Measurements from ENCODE around the gene TMEM176A.

Gene TMEM176A

DNA sequence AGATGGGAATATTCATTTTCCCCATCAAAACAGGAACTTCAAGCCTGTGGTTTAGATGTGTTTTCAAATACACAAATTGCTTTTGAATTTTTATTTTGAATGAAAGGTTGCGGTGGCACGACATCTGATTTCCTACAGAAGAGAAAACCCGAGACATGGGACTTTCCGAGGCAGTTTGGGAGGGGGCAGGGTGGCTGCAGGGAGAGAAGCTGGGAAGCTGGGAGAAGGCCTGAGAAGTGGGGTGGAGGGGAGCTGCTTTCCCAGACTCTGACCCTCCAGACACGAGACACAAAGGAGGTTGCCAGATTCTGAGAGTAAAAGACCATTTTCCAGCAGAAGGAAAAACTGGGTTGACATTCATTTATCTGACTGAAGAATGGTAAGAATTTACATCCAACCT lies 19.6 kb downstream of the TMEM176A start:
- DNase-seq, result no peak

DNA sequence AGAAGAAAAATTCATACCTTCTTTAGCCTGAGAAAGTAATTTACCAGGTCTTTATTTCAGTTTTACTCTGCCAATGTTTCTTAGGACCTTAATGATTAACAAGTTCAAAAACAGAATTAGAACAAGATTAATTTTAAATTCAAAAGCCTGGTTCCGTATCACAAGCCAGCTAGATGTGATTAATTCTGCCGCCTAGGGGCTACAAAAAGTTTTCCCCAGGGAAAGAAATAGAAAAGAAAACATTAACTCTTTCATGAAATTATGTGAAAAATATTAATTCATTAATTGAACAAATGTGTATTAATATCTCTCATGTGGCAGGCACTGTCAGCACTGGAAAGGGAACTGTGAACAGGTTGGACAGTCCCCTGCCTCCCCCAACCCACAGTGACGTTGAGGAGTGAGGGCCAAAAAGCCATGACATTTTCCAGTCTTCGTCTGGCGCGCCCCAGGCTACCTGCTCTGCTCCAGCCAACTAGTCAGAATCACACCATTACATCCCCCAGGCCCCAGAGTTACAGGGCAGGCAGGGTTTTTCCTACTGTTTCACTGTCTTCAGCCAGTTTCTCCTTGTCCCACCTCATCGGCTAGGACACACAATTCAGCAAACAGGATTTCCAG lies 20.1 kb downstream of the TMEM176A start:
- no peak for DNase-seq

DNA sequence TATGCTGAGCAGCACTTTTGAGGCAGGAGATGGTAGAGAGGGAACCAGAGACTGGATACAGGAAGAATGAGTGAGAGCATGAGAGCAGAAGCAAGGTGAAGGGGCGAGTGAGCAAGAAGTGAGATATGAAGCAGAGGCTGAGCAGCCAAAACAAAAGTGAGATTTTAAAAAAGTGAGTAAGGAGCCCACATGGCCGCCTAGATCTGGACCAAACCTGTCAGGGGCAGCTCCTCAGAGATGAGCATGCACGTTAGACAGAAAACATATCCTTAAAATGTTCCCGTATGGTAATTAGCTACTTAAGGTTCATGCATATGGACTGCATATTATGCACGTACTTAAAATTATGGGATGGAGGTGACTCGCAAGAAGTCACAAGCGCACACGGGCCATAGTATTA lies 22.5 kb downstream of the TMEM176A start:
- no peak for DNase-seq

DNA sequence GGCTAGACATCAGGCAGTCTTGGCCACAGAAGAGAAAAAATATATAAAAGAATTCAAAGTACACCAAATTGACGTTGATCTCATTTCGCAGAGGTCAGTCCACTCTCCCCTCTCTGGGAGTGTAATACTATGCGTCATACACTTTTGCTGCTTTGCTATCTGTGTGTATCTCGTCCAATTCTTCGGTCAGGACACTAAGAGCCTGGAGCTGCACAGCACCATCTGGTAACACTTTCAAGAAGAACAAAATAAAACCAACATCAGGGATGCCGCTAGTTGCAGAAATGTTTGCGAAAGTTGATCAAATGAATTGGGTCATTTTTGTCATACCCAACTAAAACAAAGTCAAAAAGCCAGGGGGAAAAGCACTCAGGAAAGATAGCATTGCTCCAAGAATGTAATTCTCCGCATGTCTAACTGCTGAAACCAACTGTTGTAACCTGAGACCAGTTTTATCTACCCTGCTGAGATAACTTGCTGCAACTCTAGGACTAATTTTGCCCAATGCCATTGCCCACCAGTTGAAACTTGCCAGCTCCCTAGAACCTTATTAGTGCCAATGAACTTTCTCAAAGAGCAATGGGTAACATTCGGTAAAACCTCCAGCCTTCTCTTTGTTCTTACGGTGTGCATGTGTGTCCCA lies 23.0 kb downstream of the TMEM176A start:
- no peak for DNase-seq

DNA sequence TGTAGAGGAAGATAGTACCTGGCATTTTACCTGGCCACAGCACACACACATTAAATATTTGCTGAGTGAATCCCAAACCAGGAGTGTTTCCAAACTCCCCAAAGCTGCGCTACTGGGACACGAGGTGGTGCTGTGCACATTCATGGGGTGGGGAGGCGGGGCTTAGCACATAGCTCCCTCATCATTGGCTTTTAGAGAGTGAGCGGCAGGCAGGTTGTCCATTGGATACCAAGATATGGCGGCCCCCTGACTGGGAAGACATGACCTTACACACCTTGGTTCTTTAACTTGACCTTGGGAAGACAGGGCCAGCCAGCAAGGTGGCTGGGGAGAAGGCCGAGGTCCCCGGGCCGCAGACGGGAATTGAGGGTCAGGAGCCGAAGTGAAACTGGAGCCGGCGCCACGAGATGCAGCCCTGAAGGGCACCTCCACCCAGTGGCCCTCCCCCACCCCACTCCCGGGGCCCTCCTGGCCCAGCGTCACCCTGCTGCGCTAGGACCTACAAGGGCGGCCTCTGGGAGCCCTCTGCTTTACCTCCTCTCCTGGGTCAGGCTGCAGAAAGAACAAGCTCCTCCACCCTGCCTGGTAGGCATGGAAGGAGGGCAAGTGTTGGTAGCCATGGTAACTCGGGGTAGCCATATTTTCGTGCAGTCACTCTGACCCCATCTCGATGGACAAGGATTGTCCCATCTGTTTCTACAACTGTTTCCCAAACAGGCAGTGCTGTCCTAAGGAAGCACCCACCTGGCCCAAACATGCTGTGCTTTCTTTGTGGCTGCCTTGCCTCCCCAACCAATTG lies 24.0 kb downstream of the TMEM176A start:
- DNase-seq, result no peak

DNA sequence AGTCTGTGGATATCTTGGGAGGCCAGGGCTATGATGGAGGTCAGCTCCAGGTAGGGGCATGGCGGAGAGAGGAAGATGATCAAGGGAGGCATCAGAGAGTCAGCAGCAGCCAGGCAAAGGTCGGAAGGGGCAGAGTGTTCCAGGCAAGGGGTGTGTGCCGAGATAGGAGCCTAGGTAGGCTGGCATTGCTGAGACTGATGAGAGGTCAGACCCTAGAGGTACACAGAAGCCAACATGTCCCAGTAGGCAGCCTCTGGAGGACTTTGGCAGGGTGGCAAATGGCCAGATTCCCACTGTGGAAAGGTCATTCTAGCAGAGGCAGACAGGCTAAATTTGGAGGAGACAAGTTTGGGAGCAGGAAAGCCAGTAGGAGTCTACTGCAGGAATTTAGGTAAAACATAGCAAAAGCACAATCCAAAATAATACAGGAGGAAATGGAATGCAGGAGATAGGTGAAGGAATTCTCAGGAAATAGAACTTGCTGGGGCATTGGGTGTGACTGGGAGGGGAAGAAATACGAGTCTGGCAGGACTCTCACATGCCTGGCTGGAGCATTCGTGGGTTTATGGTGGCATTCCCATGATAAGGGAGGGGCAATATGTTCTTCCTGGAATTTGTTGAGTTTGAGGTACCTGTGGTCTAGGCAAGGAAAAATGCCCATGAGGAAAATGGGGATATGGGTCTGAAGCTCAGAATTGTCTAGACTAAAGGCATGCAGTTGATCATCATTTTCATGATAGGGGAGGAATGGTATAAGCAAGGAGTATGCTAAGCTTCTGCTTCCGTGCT lies 25.7 kb downstream of the TMEM176A start:
- no peak for DNase-seq

DNA sequence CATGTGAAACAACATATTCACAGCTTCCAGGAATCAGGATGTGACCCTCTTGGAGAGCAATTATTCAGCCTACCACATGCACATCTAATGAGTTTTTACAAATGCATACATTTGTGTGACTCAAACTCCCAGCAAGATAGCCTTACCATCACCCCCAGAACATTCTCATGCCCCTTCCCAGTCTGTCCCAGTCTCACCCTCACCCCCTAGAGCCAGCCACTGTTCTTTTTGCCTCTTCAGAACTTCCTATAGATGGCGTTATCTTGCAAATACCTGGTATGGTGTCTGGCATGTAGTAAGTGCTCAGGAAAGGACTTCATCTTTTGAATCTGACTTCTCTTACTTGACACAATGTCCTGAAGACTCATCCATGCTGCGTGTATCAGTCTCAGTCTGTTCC lies 27.8 kb downstream of the TMEM176A start:
- no peak for DNase-seq

DNA sequence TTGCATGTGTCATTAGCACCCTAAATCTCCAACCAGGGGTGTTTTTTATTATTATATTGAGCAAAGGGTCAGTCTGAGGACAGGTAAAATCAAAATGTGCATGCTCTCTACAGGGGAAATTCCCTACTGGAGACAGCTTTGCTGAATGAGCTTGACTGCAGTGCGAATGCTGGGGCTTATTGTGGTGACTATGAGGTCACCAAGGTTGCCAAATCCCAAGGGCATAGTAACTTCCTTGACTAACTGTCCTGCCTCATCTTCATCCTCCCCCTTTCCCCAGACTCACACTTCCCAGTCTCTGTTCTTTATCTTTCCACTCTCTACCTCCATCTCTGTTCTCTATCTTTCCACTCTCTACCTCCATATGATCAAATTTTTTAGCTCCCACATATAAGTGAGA lies 28.9 kb downstream of the TMEM176A start:
- no peak for DNase-seq

DNA sequence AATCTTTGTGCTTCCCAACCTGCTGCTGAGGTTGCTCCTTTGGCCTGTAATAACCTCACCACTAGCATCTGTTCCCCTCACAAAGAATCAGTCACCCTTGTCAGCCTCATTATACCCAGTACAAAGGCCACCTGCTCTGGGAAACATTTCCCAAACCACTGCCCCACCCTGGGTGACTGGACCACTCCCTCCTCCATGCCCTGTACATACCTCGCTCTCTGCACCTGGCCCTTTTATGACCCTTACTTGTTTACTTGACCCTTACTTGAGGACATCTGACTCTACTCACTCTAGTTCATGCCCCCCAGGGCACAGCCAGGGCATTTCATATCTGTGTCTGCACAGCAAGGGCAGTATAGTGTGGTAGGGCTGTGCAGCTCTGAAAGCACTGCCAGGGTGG lies 30.4 kb downstream of the TMEM176A start:
- DNase-seq, result no peak

DNA sequence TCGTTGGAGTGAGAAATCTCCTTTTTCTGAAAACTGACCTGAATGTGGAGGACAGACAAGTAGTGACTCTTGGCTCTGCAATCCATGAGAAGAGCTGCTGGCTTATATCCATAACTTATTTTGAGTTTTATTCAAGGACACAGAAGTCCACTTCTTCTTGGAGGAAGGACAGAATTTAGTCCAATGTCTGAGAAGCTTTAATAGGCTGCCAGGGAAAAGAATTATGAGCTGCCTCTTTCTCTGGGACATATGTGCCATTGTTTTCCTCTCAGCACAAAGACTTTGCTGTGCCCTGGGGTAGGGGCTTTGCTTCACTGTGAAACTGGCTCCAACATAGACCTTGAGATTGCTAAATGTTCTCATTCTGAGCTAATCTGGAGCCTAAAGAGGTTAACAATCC lies 31.3 kb downstream of the TMEM176A start:
- no peak for DNase-seq

DNA sequence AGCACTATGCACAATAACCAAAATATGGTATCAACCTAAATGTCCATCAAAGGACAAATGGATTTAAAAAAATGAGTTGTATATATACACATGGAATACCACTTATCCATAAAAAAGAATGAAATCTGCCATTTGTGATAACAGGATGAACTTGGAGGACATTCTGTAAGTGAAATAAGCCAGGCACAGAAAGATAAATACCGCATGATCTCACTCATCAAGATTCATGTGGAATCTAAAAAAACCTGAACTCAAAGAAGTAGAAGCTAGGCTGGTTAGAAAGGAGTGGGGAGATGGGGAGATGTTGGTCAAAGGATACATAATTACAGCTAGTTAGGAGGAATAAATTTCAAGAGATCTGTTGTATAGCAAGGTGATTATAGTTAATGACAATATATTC lies 34.5 kb downstream of the TMEM176A start:
- no peak for DNase-seq

DNA sequence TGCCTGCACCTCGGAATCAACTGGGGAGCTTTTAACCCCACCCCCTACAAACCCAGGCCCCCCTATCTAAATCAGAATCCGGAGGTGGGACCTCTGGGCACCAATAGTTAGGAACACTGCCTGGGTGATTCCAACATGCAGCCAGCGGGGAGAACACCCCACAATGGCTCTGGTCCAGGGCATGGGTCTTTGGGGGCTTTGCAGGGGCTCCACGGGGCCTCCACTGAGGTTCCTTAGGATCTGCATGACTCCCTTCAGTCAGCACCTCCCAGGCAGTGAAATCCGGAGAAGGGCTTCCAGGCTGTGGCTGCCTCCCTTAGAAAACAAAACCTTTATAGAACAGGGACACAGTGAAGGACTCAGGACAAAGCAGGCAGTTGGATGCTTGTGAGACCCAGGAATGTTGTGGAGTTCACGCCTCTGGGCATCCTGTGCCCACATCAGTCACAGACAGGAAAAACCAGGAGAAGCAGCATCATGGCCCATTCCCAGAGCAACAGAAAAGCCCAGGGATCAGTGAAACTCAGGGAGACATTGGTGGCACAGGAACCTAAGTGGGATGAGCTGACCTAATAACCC lies 35.2 kb downstream of the TMEM176A start:
- DNase-seq, result no peak

DNA sequence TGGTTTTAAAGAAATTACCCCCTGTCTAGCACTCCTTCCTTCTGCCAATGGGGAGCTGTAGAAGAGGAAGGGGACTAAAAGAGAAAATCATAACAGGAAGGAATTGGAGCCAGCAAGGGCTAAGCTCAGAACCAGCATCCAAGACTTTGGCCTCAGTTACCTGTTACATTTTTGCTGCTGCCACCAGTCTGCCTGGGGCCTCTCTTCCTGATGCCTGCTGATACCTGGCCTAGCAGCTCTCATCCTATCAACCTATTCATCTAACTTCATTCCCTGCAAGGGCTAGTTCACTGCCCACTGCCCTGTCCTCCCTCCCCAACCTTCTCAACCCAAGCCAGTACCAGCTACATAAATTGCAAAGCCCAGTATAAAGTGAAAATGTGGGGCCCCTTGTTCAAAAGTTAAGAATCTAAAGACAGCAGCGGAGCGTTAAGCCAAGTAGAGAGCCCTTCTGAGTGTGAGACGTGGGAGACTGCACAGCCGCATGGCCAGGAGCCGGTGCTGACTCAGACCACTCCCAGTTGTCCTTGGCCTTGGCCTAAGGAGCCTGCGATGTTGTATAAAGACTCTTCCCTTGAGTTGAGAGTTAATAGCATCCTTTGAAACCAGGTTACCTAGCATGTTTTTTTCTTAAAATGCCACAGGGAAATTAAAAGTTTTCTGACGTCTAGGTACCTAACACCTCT lies 38.5 kb downstream of the TMEM176A start:
- no peak for DNase-seq

DNA sequence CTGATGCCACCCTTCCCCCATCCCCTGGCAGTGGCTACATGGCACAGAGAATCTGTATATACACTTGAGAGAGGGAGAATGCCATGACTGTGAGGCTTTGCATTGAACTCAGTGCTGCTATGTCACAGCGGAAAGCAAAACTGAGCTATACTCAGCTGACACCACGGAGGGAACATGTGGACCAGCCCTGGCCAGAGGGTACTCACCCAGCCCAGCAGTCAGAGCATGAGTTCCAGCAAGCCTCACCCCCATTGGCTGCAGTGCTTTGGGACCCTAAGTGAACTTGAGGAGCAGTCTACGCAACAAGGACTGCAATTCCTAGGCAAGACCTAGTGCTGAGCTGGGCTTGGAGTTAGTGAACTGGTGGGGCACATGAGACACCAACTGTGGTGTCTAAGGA lies 41.4 kb downstream of the TMEM176A start:
- DNase-seq, result no peak

DNA sequence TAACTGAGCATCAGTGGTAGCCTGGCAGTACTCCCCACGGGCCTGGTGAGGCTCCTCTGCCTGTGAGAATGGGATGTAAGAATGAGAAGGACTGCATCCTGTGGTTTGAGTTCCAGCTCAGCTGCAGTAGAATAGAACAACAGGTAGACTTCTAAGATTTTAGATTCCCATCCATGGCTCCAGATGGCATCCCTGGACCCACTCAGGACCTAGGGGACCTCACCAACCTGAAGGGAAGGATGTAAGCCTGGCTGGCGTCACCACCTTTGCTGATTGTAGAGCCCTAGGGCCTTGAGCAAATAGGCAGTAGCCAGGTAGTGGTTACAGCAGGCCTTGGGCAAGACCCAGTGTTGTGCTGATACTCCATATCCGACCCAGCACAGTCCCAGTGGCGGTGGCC lies 42.1 kb downstream of the TMEM176A start:
- DNase-seq, result no peak

DNA sequence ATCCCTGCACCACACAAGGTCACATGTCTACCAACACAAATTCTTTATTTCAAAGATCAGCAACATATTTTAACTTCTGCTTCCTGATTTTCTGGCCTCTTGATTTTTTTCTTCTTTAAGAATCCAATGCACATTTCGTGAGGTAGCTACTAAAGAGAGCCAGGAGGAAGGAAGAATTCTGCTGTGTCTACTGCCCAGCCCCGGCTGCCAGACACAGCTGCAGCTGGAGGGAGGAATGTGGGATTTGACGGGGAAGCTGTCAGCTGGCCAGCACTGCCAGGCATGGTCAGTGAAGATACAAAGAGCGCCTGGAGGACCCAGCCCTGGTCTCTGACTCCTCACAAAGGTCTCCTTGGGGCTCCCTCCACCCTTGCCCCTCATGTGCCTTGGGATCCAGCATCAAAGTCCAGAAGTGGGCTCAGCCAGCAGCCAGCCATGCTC lies 44.9 kb downstream of the TMEM176A start:
- DNase-seq, result peak; percentile 72

DNA sequence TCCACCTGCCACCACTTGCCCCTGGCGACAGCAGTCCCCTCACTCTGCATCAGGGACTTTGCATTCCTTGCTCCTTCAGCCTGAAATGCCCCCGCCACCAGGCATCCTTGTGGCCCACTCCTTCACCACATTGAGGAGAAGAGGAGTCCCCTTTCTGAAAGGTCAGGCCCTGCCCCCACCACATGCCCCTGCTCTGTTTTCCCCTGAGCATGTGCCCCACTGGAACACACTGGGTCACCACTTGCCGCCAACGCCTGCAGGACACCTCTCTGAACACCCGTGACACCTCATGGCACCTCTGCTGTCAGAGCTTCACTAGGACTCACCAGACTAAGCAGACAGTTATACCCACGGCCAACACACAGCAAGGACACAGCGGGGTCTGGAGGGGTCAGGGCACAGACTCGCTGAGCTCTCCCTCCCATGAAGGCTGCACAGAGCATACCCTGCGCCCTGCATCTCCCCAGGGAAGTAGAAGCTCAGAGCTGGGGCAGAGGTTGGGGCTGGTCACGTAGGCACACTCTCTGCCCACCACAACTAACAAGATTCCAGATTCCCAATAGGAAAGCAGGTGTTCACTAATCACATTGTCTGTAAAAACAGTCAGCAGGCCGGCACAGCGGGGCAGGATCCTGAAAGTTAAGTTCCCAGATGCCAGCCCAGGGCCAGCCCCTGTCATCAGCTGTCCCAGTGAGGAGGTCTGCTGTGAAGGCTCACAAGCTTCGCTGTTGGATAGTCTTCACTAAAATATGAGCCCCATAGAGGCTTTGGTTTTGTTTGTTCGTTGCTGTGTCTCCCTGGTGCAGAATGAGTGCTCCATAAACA lies 45.9 kb downstream of the TMEM176A start:
- DNase-seq, result no peak

DNA sequence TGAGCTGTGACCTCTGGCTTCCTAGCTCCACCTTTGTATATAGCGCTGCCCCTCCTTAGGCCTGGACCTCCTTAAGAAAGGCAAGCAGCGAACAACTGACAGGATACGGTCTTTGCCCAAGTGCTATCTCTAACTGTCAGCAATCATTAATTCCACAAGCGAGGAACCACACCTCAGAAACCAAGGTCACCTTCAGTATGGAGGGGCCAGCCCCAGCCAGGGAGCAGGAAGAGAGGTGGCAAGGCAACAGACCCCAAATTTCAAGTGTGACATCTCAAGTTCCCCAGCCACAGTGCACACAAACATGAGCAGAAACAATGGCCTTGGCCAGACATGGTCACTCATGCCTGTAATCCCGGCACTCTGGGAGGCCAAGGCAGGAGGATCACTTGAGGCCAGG lies 47.0 kb downstream of the TMEM176A start:
- DNase-seq, result no peak

DNA sequence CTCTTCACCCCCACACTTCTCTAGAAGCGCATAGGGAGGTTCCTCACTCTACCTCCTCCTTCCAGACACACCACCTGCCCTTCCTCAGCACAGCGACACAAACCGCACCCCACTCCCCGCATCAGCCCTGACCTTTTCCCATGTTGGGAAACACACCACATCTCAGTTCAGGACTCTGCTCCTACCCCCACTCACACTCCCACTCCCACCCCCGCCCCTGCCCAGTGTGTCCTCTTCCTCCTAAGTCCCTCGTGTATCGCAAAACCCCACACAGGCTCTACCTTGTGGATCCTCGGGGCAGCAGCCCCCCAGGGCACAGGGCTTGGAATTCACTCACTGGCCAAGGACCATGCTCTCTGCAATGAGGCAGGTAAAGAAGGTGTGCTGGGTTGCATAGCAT lies 47.5 kb downstream of the TMEM176A start:
- no peak for DNase-seq

DNA sequence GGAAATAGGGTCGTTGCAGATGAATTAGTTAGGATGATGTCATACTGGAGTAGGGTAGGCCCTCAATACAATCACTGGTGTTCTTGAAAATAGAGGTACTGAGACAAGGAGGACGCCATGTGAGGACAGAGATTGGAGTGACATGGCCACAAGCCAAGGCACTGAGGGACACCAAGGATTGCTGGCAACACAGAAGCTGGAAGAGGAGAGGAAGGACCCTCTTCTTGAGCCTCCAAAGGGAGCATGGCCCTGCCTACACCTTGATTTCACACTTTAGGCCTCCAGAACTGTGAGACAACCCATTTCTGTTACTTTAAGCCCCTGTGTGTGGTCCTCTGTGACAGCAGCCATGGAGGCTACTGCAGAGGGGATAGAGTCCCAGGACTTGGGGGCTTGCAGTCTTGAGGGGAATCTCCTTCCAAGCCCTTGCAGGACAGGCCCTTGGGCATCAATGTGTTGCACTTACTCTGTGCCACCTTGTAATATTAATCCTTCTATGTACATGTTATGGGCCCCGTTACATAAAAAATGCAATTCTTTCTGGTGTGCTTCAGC lies 48.1 kb downstream of the TMEM176A start:
- DNase-seq, result no peak

DNA sequence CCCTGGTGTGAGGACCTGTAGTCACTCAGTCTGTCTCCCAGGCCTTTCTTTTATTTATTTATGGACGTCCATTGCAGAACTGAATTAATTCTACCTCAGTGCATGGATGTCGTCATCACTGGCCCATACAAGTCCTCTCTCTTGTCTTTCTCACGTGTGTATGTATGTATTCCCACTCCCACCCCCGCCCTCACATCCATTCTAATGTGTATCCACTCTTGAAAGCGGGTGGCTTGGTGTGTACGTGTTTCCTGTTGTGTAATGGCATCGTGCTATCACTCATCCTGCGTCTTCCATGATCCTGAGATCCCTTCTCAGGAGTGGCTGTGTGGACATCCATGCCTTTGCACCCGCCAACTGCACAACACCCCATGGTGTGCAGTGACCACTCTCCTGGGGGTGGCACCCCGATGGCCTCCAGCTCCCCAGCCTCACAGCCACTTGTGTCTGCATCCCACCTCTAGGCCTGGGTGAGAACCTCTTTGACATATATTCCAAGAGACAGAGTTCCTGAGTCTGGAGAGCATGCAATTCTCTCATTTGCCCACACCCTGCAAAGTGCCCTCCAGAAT lies 48.7 kb downstream of the TMEM176A start:
- no peak for DNase-seq
